ENCODE data around the gene B3GAT2. TPM values are rescaled to one million over a fixed set of nuclear protein-coding genes. Genes with fewer than 3 reads are reported as not detected.

B3GAT2 gene, protein sequence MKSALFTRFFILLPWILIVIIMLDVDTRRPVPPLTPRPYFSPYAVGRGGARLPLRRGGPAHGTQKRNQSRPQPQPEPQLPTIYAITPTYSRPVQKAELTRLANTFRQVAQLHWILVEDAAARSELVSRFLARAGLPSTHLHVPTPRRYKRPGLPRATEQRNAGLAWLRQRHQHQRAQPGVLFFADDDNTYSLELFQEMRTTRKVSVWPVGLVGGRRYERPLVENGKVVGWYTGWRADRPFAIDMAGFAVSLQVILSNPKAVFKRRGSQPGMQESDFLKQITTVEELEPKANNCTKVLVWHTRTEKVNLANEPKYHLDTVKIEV
- not detected in 2 replicates for total RNA-seq (2022)
- Bru-seq, nascent RNA, result percentile 1 among the genes with signal in this experiment
- percentile 0 among the genes with signal in this experiment for BruChase-seq, experiment 1, labeled RNA remaining after a 6-hour chase
- percentile 1 among the genes with signal in this experiment for BruChase-seq, experiment 2, labeled RNA remaining after a 2-hour chase
- long read RNA-seq, partial matches to known transcripts, result 0 of 3 reads
- long read RNA-seq, other reads (novel, unspliced or antisense), result 3 of 3 reads

DNA sequence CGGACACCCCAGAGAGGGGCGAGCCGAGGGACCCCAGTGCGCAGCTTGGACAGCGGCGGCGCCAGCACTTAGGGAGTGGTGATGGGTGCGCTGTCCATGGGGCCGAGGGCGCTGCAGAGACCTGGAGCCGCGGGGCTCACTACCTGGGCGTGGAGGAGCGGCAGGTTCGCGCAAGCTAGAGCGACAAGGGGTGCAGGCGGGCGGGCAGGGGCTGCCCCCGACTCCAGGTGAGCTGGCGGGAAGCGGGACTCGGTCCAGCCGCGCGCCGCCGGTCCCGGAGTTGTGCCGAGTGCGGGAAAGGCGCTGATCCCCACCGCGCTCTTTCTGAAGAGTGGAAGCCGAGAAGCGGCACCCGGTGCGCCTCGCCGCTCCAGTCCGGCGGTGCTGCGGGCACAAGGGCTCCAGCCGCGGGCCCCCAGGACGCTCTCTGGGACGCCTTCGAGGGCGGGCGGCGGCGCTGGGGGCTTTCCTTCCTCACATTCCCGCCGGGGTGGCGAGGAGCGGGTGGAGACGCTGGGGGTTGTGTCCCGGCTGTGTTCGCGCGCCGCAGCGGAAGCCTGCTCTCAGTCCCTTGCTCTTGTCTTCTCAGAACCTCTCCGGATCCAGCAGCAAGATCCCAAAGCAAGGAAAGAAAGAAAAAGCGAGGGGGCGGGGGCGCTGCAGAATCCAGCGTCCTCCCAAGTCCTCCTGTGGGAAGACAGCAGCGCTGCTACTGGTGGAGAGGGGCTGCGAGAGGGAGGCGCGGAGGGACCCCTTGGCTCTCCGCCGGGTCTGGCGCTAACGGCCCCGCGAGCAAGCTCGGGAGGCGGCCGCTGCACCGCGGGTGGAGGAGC, at the start of gene B3GAT2:
B3GAT2 (minus strand) TSS at position 610 of the 833 bp plus-strand sequence. CDS start 631 bp downstream, outside the sequence.
- intact Hi-C loops (cut with micrococcal nuclease), result loop anchor here (1.0 to 10.0 kb wide), 4 partner anchors 250 to 734 kb away; no protein-coding TSS in a partner anchor
- no TSS peak for BruUV-seq (replicated peaks)
- CTCF ChIA-PET, result interaction anchor here (0.6 to 2.7 kb wide), 27 partner anchors 10 to 745 kb away, joined by 3 to 32 read pairs (median 4); partner anchors contain the start of gene SMAP1

GRCh38 chr6:70998148-70998547, 41.3 kb upstream of the B3GAT2 start:
- Mint-ChIP-seq H3K27me3 (ENCODE audit: insufficient read depth, unreplicated experiment) (peaks cover 26% of the 10 kb centered on the region), H3K4me1 (ENCODE audit: insufficient read depth, unreplicated experiment) (no peaks in the 10 kb centered on the region), H3K36me3 (ENCODE audit: insufficient read depth, unreplicated experiment) (no peaks in the 10 kb centered on the region), H3K9me3 (ENCODE audit: unreplicated experiment) (no peaks in the 10 kb centered on the region), H3K4me3 (ENCODE audit: unreplicated experiment) (no peak overlapping the region), H3K27ac (ENCODE audit: low read depth, unreplicated experiment) (no peak overlapping the region)
- DNase-seq (ENCODE audit: unreplicated experiment), result no peak
- TF ChIP-seq, protein P1, sequence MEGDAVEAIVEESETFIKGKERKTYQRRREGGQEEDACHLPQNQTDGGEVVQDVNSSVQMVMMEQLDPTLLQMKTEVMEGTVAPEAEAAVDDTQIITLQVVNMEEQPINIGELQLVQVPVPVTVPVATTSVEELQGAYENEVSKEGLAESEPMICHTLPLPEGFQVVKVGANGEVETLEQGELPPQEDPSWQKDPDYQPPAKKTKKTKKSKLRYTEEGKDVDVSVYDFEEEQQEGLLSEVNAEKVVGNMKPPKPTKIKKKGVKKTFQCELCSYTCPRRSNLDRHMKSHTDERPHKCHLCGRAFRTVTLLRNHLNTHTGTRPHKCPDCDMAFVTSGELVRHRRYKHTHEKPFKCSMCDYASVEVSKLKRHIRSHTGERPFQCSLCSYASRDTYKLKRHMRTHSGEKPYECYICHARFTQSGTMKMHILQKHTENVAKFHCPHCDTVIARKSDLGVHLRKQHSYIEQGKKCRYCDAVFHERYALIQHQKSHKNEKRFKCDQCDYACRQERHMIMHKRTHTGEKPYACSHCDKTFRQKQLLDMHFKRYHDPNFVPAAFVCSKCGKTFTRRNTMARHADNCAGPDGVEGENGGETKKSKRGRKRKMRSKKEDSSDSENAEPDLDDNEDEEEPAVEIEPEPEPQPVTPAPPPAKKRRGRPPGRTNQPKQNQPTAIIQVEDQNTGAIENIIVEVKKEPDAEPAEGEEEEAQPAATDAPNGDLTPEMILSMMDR (IDR thresholded peaks at IDR 0.05; ENCODE audit: unreplicated experiment), result no peak
- POLR2A ChIA-PET, result no interaction called here
- CTCF ChIA-PET, result interaction anchor here (0.6 kb wide), 1 partner anchor 192 kb away, joined by 3 read pairs; no protein-coding TSS in a partner anchor
- intact Hi-C loops (cut with micrococcal nuclease), result no loop called here
- BruUV-seq (replicated peaks), result no TSS peak

More for the DNA sequence above, at the start of gene B3GAT2:
- Mint-ChIP-seq H3K4me3 (ENCODE audit: unreplicated experiment) (peak within 1 kb of the TSS; percentile 67), H3K27me3 (ENCODE audit: insufficient read depth, unreplicated experiment) (peaks cover 85% of the 10 kb centered on the region), H3K4me1 (ENCODE audit: insufficient read depth, unreplicated experiment) (no peaks in the 10 kb centered on the region), H3K9me3 (ENCODE audit: unreplicated experiment) (no peaks in the 10 kb centered on the region), H3K36me3 (ENCODE audit: insufficient read depth, unreplicated experiment) (no peaks in the 10 kb centered on the region), H3K27ac (ENCODE audit: low read depth, unreplicated experiment) (no peak within 1 kb of the TSS)
- TF ChIP-seq, protein P1 (IDR thresholded peaks at IDR 0.05; ENCODE audit: unreplicated experiment), result no peak
- POLR2A ChIA-PET, result no interaction called here
- DNase-seq (ENCODE audit: unreplicated experiment), result no peak

GRCh38 chr6:70997379-70997778, 40.5 kb upstream of the B3GAT2 start:
- H3K27me3 Mint-ChIP-seq (ENCODE audit: insufficient read depth, unreplicated experiment), result peaks cover 26% of the 10 kb centered on the region
- ChIA-PET POLR2A (no interaction called here), CTCF (no interaction called here)
- no peaks in the 10 kb centered on the region for H3K9me3 Mint-ChIP-seq (ENCODE audit: unreplicated experiment)
- intact Hi-C loops (cut with micrococcal nuclease), result no loop called here
- H3K27ac Mint-ChIP-seq (ENCODE audit: low read depth, unreplicated experiment), result no peak overlapping the region
- TF ChIP-seq, protein P1 (IDR thresholded peaks at IDR 0.05; ENCODE audit: unreplicated experiment), result no peak
- no peaks in the 10 kb centered on the region for H3K4me1 Mint-ChIP-seq (ENCODE audit: insufficient read depth, unreplicated experiment)
- DNase-seq (ENCODE audit: unreplicated experiment), result no peak
- BruUV-seq (replicated peaks), result no TSS peak
- no peak overlapping the region for H3K4me3 Mint-ChIP-seq (ENCODE audit: unreplicated experiment)
- H3K36me3 Mint-ChIP-seq (ENCODE audit: insufficient read depth, unreplicated experiment), result no peaks in the 10 kb centered on the region

- TF ChIP-seq, protein P1 (IDR thresholded peaks at IDR 0.05; ENCODE audit: unreplicated experiment), result no peak
- intact Hi-C loops (cut with micrococcal nuclease), result no loop called here
- Mint-ChIP-seq H3K9me3 (ENCODE audit: unreplicated experiment) (no peaks in the 10 kb centered on the region), H3K4me3 (ENCODE audit: unreplicated experiment) (no peak overlapping the region), H3K27ac (ENCODE audit: low read depth, unreplicated experiment) (no peak overlapping the region), H3K36me3 (ENCODE audit: insufficient read depth, unreplicated experiment) (no peaks in the 10 kb centered on the region), H3K4me1 (ENCODE audit: insufficient read depth, unreplicated experiment) (no peaks in the 10 kb centered on the region), H3K27me3 (ENCODE audit: insufficient read depth, unreplicated experiment) (peaks cover 26% of the 10 kb centered on the region)
- no TSS peak for BruUV-seq (replicated peaks)
- ChIA-PET POLR2A (no interaction called here), CTCF (interaction anchor here (0.7 to 2.3 kb wide), 2 partner anchors 17 to 642 kb away, joined by 3 to 12 read pairs; no protein-coding TSS in a partner anchor)
- no peak for DNase-seq (ENCODE audit: unreplicated experiment)
Observed at GRCh38 chr6:70996106-70996505, 39.2 kb upstream of the B3GAT2 start.
